ENCODE results near the gene FOXL3. TPM values are rescaled to one million over a fixed set of nuclear protein-coding genes. Genes with fewer than 3 reads are reported as not detected.

The FOXL3 gene
- total RNA-seq, 1 donor: not detected

- no peak for TF ChIP-seq CTCF (IDR thresholded peaks at IDR 0.05; ENCODE audit: insufficient read depth, low read length)
- no peak for DNase-seq (ENCODE audit: low read depth)
- no peak overlapping the region for H3K4me3 ChIP-seq (ENCODE audit: low read depth, low read length)
Observed at GRCh38 chr7:281637-282036, 8.3 kb upstream of the FOXL3 start.

- TF ChIP-seq CTCF (IDR thresholded peaks at IDR 0.05; ENCODE audit: insufficient read depth, low read length): no peak
- DNase-seq (ENCODE audit: low read depth): no peak
- H3K4me3 ChIP-seq (ENCODE audit: low read depth, low read length): no peak overlapping the region
Observed at GRCh38 chr7:282621-283020, 7.3 kb upstream of the FOXL3 start.

DNA sequence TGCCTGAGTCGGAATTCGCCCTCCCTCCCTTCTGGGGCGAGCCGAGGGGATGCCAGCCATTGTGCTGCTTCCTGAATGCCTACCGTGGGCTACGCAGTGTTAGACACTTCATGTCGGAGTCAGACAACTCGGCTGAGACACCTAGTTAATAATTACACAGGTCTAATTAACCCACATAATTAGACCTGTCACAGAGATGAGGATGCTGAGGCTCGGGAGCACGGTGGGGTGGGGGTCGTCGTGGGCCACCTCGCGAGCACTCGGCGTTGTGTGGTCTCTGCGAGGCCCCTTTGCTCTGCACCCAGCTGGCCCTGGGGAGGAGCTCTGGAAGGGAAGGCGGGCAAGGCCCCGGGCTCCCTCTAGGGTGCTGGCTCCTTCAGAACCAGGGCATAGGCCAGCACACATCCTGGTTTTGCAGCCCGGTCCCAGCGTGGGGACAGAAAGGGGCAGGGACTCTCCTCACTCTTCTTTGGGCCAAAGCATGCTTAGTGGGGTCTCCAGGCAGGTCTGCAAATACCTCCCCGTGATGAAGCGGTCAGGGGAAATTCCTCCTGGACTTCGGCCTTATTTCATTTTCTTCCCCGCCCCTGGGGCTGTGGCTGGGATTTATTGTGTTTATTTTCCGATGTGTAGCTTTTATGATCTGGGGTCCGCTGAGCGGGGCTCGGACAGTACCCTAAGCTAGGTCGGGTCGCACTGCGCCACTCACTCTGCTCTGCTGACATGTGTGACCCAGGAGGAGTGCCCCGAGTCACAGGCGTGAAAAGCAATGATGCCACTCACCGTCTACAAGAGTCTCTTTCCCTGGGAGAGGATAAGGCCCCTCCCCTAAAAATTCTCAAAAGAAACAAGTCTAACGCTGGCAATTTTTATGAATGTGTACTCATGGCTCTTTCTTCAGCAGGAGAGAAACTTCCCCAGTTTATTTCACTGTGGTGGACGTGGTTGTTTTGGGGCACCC, 4.9 kb upstream of the FOXL3 start:
- no peak overlapping the region for H3K4me3 ChIP-seq (ENCODE audit: low read depth, low read length)
- DNase-seq (ENCODE audit: low read depth): no peak
- no peak for TF ChIP-seq CTCF (IDR thresholded peaks at IDR 0.05; ENCODE audit: insufficient read depth, low read length)

- no peak overlapping the region for H3K4me3 ChIP-seq (ENCODE audit: low read depth, low read length)
- no peak for TF ChIP-seq CTCF (IDR thresholded peaks at IDR 0.05; ENCODE audit: insufficient read depth, low read length)
- DNase-seq (ENCODE audit: low read depth): no peak
Observed at GRCh38 chr7:285731-286130, 4.2 kb upstream of the FOXL3 start.

DNA sequence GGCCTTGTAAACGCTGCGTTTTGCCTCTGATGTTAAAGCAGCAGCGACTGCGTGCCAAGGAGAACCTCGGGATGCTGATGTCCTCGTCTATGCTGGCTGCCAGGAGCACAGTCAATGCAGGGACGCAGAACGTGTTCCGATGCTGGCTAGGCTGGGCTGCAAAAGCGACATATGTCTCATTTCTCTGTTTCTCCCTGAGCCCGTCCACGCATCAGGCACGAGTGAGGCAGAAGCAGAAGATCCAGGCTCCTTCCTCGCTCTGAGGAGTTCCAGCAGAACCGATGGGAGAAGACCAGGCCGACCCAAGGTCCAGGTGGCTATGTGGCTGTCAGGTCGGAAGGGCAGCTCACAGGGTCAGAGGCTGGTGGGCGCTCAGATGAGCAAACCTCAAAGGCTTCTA, 3.7 kb upstream of the FOXL3 start:
- DNase-seq (ENCODE audit: low read depth): no peak
- TF ChIP-seq CTCF (IDR thresholded peaks at IDR 0.05; ENCODE audit: insufficient read depth, low read length): no peak
- H3K4me3 ChIP-seq (ENCODE audit: low read depth, low read length): no peak overlapping the region

- H3K4me3 ChIP-seq (ENCODE audit: low read depth, low read length): no peak overlapping the region
- DNase-seq (ENCODE audit: low read depth): no peak
- no peak for TF ChIP-seq CTCF (IDR thresholded peaks at IDR 0.05; ENCODE audit: insufficient read depth, low read length)
Observed at GRCh38 chr7:288671-289101, 1.3 kb upstream of the FOXL3 start.
